HAP-1 (cell line): ENCODE measurements around the gene LSAMP.

ENCODE experiments used
- DNase-seq, 2 experiments: peaks; one replicate each; pipeline ENCODE4 v3.0.0-alpha.2; 2016 to 2020; ENCODE audit warnings: low spot score in 2 of 2
- H3K27me3 ChIP-seq: fragments of 250-450 bp; sonication (Bioruptor Pico); 2 replicates; pipeline ENCODE4 v1.5.1; 2020; ENCODE audit warnings: low read depth, mild to moderate bottlenecking, moderate library complexity
- H3K36me3 ChIP-seq: fragments of 250-450 bp; sonication (Bioruptor Pico); replicated peaks from 2 replicates; pipeline ENCODE4 v1.5.1; 2020; ENCODE audit warnings: mild to moderate bottlenecking
- H3K4me1 ChIP-seq: fragments of 250-450 bp; sonication (Bioruptor Pico); 2 replicates; pipeline ENCODE4 v1.5.1; 2020; ENCODE audit warnings: mild to moderate bottlenecking
- H3K4me3 ChIP-seq: fragments of 250-450 bp; sonication (Bioruptor Pico); 2 replicates; pipeline ENCODE4 v1.5.1; 2020; ENCODE audit warnings: mild to moderate bottlenecking, moderate library complexity
- H3K9me3 ChIP-seq: fragments of 250-450 bp; sonication (Bioruptor Pico); 2 replicates; pipeline ENCODE4 v1.5.1; 2020; ENCODE audit warnings: mild to moderate bottlenecking, moderate library complexity
- in situ Hi-C: fragments of 300-500 bp; cut with MboI; formaldehyde crosslinking; loops from 3 replicates; pipeline ENCODE4 v1.14.3; 2020; ENCODE audit warnings: low sequenced_read_pairs, inconsistent platforms, mixed read lengths

Gene LSAMP

DNA sequence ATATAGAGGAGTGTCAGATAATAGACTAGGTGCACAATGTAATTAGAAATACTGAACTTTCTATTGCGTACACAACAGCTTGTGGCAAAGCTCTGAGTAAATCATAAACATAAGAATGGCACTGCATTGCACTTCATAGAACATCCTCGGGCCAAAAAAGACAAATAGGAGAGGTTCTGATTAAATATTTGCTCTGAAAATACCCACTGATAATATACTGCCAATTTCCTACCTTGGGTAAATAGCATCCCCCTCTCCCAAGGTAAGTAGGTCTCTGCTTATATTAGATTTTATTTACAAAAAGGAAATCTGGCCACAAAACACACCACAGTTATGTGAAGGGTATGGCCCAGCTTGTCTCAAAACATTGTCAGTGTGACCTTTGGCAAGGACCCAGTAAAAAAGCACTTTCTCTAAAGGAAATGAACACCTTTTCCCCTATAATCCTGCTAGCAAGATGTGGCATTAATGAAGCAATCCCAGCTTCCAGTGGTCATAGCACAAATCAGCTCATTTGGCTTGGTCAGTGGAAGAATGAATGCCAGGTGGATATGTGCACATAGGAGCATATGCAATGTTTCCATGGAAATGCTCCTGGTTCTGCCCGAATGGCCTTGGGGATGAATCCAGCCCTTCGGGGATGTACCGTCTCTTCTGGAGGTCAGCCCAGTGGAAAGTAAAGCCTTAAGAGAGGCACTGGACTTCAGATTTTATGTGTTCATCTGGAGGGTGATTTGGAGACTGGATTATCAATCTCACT is 315.9 kb downstream of the LSAMP start:
- in situ Hi-C loops: loop anchor here (25.0 kb wide), 1 partner anchor 633 kb away; no protein-coding TSS in a partner anchor
- H3K4me3 ChIP-seq: no peak overlapping the region
- 0 out of 2 replicates have a peak, but pooled peaks cover 2% of the 10 kb centered on the region for H3K9me3 ChIP-seq
- no peak for DNase-seq
- H3K4me1 ChIP-seq: no peaks in the 10 kb centered on the region
- no peaks in the 10 kb centered on the region for H3K36me3 ChIP-seq
- H3K27me3 ChIP-seq: no peaks in the 10 kb centered on the region

DNA sequence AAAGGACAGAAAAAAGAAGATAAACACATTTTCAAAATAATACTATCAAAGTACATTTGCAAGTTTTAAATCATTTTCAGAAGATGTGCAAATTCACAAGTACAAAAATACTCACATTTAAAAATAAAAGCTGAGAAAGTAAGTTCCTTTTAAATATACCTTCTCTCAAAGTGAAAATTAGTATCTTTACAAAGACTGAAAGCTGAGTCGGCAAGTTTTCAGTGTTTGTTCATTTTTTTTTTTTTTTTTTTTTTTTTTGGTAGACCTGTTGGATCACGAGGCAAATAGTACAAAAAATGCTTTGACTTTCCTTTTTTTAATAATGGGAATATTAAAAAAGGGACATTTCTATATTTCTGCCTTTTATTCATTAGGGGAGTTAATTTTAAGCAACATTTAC is 317.8 kb downstream of the LSAMP start:
- no peaks in the 10 kb centered on the region for H3K27me3 ChIP-seq
- 0 out of 2 replicates have a peak, but pooled peaks cover 2% of the 10 kb centered on the region for H3K9me3 ChIP-seq
- no peaks in the 10 kb centered on the region for H3K36me3 ChIP-seq
- no peak overlapping the region for H3K4me3 ChIP-seq
- H3K4me1 ChIP-seq: no peaks in the 10 kb centered on the region
- in situ Hi-C loops: loop anchor here (25.0 kb wide), 1 partner anchor 635 kb away; no protein-coding TSS in a partner anchor
- DNase-seq: no peak

DNA sequence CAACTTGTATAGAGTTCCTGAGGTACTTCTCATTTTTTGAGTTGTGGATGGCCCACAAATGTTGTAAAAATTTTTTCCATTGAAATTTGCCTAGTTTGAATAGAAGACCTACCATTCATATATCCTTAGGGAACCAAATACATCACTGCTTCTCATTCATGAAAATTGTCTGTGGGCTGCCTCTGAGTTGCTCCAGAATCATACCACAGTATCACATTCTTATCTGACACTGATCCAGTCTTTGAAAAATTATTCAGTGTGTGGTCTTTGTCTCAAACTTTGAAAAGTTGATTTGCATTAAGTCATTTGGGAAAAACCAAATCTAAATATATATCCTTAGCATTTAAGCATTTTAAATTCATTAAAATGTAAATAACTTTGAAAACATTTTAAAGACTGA is 321.1 kb downstream of the LSAMP start:
- 0 out of 2 replicates have a peak, but pooled peaks cover 2% of the 10 kb centered on the region for H3K9me3 ChIP-seq
- in situ Hi-C loops: no loop called here
- no peak for DNase-seq
- no peaks in the 10 kb centered on the region for H3K27me3 ChIP-seq
- no peaks in the 10 kb centered on the region for H3K4me1 ChIP-seq
- H3K36me3 ChIP-seq: no peaks in the 10 kb centered on the region
- no peak overlapping the region for H3K4me3 ChIP-seq

DNA sequence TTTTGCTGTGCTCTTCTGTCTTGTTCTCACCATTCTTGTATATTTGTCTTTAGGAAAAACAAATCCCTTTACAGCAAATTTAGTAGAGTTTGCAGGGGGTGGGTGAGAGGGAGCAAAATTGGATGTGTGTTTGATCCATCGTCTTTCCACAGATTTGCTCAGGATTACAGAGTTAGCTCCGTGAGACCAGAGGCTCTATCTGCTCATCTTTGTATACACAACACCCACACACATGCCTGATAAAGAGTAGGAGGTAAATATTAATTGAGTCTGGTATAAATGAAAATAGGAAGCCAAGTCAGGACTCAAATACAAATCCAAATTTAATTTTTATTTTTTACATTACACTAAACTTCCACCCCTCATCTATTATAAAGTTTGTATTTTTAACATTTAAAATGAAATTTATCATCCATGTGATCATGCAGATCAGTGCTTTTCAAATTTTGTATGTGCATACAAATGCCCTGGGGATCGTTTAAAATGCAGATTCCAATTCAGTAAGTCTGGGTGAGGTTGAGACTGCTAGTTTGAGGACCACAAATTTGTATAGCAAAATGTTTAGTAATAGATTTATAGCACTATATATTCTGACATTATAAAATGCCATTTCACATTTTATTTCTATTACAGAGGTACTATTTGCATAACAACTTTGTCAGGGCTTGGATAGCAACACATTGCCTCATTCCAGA is 326.7 kb downstream of the LSAMP start:
- no peak for DNase-seq
- Histone ChIP-seq H3K27me3 (no peaks in the 10 kb centered on the region), H3K4me1 (no peaks in the 10 kb centered on the region), H3K9me3 (no peaks in the 10 kb centered on the region), H3K36me3 (no peaks in the 10 kb centered on the region), H3K4me3 (no peak overlapping the region)
- in situ Hi-C loops: no loop called here

DNA sequence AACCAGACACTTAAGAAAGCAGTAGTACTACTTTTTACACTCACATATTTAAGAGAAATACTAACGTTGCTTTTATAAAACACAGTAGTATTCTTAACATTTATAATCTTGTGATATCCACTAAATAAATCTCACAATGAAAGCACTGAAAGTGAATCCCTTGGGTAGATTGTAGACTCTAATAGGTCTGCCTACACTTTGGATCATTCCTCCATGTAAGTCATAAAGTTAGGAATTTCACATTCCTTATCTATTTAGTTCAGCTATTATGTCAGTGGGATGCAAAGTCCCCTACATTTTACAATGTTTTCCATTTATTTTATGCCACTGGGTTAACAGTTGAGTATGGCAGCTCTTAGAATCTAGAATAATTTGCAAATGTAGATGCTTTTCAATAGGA is 330.7 kb downstream of the LSAMP start:
- in situ Hi-C loops: no loop called here

DNA sequence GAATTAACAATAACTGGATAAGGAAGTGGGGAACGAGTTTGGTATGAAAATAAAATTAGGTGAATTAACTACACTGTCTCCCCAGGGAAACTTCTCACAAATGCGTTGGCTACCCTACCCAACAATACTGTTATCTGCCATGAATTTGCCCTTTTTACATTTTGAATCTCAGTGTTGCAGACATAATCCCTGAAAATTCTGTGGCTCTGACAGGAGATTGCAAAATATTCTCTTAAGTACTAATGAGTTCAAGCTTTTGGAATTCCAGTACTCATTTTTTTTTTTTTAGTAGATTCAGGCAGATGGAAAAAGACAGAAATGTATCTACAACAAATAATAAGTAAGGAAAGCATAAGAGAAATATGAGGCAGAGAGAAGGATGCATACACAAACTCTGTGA is 332.6 kb downstream of the LSAMP start:
- Histone ChIP-seq H3K4me3 (no peak overlapping the region), H3K36me3 (no peaks in the 10 kb centered on the region), H3K27me3 (no peaks in the 10 kb centered on the region; the same call in 1 of the 2 replicates), H3K4me1 (no peaks in the 10 kb centered on the region), H3K9me3 (no peaks in the 10 kb centered on the region)
- in situ Hi-C loops: no loop called here
- DNase-seq: no peak

More for the DNA sequence above, 330.7 kb downstream of the LSAMP start:
- Histone ChIP-seq H3K9me3 (no peaks in the 10 kb centered on the region), H3K4me3 (no peak overlapping the region), H3K4me1 (no peaks in the 10 kb centered on the region), H3K36me3 (no peaks in the 10 kb centered on the region), H3K27me3 (no peaks in the 10 kb centered on the region; the same call in 1 of the 2 replicates)
- no peak for DNase-seq

DNA sequence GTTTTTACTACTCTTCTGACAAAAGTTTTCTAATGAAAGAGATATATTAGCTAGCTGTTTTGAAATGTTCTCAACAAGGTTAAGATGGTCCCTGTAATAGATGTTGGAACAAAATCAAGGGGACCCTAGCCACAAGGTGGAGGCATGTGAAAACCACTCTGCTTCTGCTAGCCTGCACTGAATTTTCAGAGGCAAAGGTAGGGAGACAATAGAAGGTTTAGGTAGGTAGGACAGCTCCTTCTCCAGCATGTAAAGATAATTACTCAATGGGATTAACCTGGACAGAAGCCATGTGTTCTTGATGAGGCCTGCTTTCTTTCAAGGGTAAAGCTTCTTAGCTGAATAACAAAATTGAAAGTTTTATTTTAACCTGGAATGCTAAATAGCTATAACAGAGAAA is 333.5 kb downstream of the LSAMP start:
- no peak overlapping the region for H3K4me3 ChIP-seq
- H3K4me1 ChIP-seq: no peaks in the 10 kb centered on the region
- H3K9me3 ChIP-seq: no peaks in the 10 kb centered on the region
- in situ Hi-C loops: no loop called here
- no peaks in the 10 kb centered on the region; the same call in 1 of the 2 replicates for H3K27me3 ChIP-seq
- no peaks in the 10 kb centered on the region for H3K36me3 ChIP-seq
- no peak for DNase-seq

DNA sequence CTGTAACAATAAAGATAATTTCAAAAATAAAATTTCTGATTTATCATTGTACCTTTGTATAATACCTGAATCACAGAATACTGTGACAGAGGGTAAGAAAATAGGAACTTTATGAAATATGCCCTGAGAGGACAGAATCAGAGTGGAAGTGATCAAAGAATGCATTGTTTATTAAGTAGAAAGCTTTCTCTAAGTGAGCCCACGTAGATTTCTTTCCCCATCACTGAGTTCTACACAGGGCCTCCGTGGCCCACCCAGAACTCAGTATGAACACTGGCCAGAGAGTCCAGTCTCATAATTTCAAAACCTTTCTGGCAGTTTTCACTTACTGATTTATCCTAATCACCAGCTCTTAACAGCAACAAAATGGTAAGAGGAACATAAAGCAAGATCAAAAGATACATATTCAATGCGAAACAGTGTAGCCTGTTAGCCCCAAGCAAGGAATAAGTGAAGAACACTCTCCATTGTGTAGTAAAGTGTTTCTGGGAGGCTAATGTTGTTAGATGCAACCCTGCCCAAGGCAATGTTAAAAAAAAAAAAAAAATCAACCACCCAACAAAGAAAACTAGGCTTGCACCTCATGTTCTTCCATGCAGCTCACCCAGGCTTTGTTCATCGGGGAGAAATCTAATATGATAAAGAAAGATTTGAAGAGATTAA is 341.3 kb downstream of the LSAMP start:
- Histone ChIP-seq H3K9me3 (no peaks in the 10 kb centered on the region), H3K27me3 (no peaks in the 10 kb centered on the region; the same call in 1 of the 2 replicates), H3K4me1 (peaks cover 6% of the 10 kb centered on the region), H3K4me3 (no peak overlapping the region), H3K36me3 (no peaks in the 10 kb centered on the region)
- DNase-seq: no peak
- in situ Hi-C loops: no loop called here

DNA sequence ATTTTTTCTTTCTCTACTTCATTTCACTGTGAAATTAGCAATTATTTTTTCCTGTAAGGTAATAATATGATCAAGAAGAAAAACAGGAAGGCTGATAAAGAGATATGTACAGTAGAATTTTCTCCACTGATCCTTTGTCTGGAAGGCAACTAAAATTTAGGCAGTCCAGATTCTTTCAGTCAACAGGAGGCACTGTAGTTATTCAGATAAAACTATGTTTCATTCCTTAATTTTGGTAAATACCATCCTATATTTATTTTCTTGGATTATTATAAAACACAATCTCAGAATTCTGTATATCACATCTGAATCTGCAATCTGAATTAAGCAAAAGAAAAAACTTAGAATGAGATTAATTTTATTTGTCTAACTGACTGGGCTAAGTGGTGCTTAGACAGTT is 343.2 kb downstream of the LSAMP start:
- no peak overlapping the region for H3K4me3 ChIP-seq
- peaks cover 6% of the 10 kb centered on the region for H3K4me1 ChIP-seq
- H3K27me3 ChIP-seq: no peaks in the 10 kb centered on the region; the same call in 1 of the 2 replicates
- no peak for DNase-seq
- H3K9me3 ChIP-seq: no peaks in the 10 kb centered on the region
- no peaks in the 10 kb centered on the region for H3K36me3 ChIP-seq
- in situ Hi-C loops: no loop called here

DNA sequence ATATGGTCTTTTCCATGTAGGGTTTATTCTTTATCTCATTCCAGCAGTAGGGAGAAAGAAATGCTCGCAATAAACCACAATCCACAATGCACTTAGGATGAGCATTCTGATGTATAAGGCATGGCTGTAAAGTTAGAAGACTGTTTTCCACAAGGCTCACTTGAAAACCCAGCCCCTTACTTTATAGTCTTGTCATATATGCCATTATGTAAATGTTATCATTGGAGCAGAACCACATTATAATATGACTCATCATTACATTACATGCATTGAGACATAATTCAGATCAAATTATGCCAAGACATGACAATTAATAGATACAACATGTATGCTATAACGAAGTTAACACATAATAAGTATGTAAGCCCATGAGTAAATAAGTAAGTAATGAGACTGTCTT is 348.1 kb downstream of the LSAMP start:
- no peaks in the 10 kb centered on the region; the same call in 1 of the 2 replicates for H3K27me3 ChIP-seq
- no peaks in the 10 kb centered on the region for H3K36me3 ChIP-seq
- H3K4me3 ChIP-seq: no peak overlapping the region
- in situ Hi-C loops: no loop called here
- H3K9me3 ChIP-seq: no peaks in the 10 kb centered on the region
- peaks cover 2% of the 10 kb centered on the region for H3K4me1 ChIP-seq
- no peak for DNase-seq

DNA sequence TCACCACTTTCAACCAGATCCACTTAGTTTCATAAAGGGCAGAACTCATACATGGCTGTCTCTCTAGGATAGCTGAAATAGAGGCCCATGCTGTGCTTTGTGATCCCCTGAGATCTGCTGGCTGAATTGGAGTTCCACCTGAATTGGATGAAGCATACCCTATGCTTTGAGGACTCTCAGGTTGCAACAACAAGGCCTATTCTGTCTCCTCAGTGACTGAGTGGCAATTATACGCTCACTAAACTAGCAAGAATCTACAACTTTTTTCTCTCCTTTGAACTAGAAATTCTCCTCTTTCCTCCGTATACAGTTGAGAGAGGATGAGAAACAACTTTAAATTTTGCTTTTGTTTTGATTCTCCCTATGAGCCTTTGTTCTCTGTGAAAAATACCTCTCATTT is 348.7 kb downstream of the LSAMP start:
- Histone ChIP-seq H3K36me3 (no peaks in the 10 kb centered on the region), H3K27me3 (no peaks in the 10 kb centered on the region; the same call in 1 of the 2 replicates), H3K4me1 (no peaks in the 10 kb centered on the region), H3K9me3 (no peaks in the 10 kb centered on the region), H3K4me3 (no peak overlapping the region)
- in situ Hi-C loops: no loop called here
- no peak for DNase-seq

DNA sequence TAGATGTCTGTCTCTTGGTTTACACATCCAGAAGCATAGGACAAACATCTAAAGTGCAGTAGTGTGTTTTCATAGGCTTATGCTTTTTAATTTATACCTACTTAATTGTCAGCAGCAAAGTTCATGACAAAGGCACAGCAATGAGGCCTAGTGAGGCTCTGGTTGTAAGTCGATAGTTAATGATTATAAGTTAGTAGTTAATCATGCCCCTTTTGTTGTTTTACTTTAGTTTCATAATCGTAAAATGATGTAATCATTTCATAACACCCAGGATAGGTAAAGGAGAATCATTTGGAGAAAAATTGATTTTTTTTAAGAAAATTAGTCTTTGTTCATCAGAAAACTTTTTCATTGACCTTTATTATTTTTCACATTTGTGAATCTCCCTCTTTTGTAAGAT is 351.9 kb downstream of the LSAMP start:
- in situ Hi-C loops: no loop called here
- no peak for DNase-seq
- no peaks in the 10 kb centered on the region for H3K9me3 ChIP-seq
- 0 out of 2 replicates have a peak, but pooled peaks cover 3% of the 10 kb centered on the region for H3K27me3 ChIP-seq
- H3K4me3 ChIP-seq: no peak overlapping the region
- H3K36me3 ChIP-seq: no peaks in the 10 kb centered on the region
- no peaks in the 10 kb centered on the region for H3K4me1 ChIP-seq

DNA sequence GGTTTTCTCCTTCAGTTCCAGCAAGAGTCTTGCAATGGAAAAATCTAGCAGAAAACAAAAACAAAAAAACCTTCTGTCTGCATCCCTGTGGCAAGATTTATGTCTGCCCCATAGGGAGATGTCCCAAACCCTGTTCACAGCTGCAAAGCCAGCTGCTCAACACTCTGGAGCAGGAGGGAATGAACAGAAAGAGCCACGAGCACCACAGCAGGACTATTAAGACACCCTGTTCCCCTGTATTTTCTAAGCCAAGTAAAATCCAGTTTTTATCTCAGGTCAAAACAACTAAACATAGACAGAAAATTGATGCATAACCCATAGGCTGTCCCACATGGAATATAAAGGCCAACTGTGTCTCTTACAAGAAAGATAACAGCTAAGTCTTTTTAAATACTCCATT is 357.9 kb downstream of the LSAMP start:
- in situ Hi-C loops: no loop called here
- H3K27me3 ChIP-seq: 0 out of 2 replicates have a peak, but pooled peaks cover 5% of the 10 kb centered on the region
- no peaks in the 10 kb centered on the region for H3K9me3 ChIP-seq
- no peaks in the 10 kb centered on the region for H3K36me3 ChIP-seq
- no peak overlapping the region for H3K4me3 ChIP-seq
- no peak for DNase-seq
- H3K4me1 ChIP-seq: no peaks in the 10 kb centered on the region
